Adipocyte (in vitro differentiated cells): ENCODE measurements around the gene ARHGAP19.
"Not testable (repeated sequence)": the region's sequence is repeated elsewhere in the genome, so short reads cannot be mapped to it uniquely, and the experiment has no call there.

Experiments used
- DNase-seq: peaks from one replicate; pipeline ENCODE4 v3.0.0-alpha.2; 2015; ENCODE audit warnings: low read depth
- H3K27me3 ChIP-seq: replicated peaks from 2 replicates; pipeline ENCODE4 v1.7.0; 2013; ENCODE audit warnings: mild to moderate bottlenecking, low read length, moderate library complexity; ENCODE audit not compliant: control insufficient read depth, insufficient read depth
- H3K36me3 ChIP-seq: 2 replicates; pipeline ENCODE4 v1.7.0; 2013; ENCODE audit warnings: low read length, mild to moderate bottlenecking, moderate library complexity; ENCODE audit not compliant: control insufficient read depth, insufficient read depth, severe bottlenecking
- H3K4me1 ChIP-seq: 2 replicates; pipeline ENCODE4 v1.7.0; 2013; ENCODE audit warnings: mild to moderate bottlenecking, low read length, moderate library complexity; ENCODE audit not compliant: control insufficient read depth, insufficient read depth
- H3K4me3 ChIP-seq: 2 replicates; pipeline ENCODE4 v1.7.0; 2013; ENCODE audit warnings: mild to moderate bottlenecking, low read length, moderate library complexity
- H3K9ac ChIP-seq: 2 replicates; pipeline ENCODE4 v1.7.0; 2013; ENCODE audit warnings: mild to moderate bottlenecking, low read length, moderate library complexity
- H3K9me3 ChIP-seq: 2 replicates; pipeline ENCODE4 v1.7.0; 2013; ENCODE audit warnings: mild to moderate bottlenecking, low read length, moderate library complexity; ENCODE audit not compliant: control insufficient read depth

The ARHGAP19 gene

DNA sequence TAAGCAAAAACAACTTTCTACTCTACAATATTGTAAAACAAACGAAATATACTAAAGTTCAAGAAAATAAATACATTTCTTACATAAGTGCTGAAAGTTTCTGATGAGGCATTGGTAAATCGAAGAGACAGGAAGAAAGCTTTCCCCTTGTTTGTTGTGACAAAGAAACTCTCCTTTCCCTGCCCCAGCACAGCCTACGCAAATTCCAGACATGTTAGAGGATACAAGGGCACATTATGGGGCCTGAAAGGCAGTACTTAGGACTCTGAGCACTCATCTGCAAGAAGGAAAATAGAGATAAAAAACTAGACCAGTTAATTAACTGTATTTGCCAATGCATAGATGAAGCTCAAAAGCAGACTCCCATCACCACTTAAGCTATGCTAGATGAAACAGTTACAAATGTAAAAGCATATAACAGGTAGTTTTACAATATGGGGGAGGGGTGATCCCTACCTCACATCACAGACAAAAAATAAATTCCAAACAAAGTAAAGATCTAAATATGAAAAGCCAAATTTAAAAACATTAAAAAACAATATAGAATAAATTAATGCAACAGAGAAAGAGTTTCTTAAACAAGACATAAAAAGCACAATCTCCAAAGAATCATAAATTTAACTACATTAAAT lies 21.8 kb downstream of the ARHGAP19 start:
- Histone ChIP-seq H3K36me3 (no peaks in the 10 kb centered on the region), H3K4me1 (peaks cover 3% of the 10 kb centered on the region), H3K4me3 (no peak overlapping the region), H3K9me3 (no peaks in the 10 kb centered on the region), H3K27me3 (no peaks in the 10 kb centered on the region), H3K9ac (peak overlapping the region; percentile 1)
- DNase-seq, result peak; percentile 36

DNA sequence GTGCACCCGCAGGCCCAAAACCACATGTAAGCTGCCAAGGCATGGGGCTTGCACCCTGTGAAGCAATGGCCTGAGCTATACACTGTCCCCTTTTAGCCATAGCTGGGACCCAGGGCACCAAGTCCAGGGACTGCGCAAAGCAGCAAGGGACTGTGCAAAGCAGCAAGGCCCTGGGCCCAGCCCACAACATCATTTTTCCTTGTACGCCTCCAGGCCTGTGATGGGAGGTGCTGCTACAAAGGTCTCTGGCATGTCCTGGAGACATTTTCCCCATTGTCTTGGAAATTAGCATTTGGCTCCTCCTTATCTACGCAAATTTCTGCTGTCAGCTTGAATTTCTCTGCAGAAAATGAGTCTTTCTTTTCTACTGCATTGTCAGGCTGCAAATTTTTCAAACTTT lies 24.8 kb downstream of the ARHGAP19 start:
- DNase-seq, result no peak

GRCh38 chr10:97265095-97265494 lies 27.3 kb downstream of the ARHGAP19 start:
- not testable (repeated sequence) for H3K4me3 ChIP-seq, H3K27me3 ChIP-seq, H3K36me3 ChIP-seq, H3K9me3 ChIP-seq, DNase-seq, H3K9ac ChIP-seq, H3K4me1 ChIP-seq

More for the DNA sequence above, 24.8 kb downstream of the ARHGAP19 start:
- H3K9me3 ChIP-seq, result no peaks in the 10 kb centered on the region
- H3K36me3 ChIP-seq, result no peaks in the 10 kb centered on the region
- no peaks in the 10 kb centered on the region for H3K27me3 ChIP-seq
- no peak overlapping the region for H3K4me3 ChIP-seq
- H3K4me1 ChIP-seq, result no peaks in the 10 kb centered on the region
- no peak overlapping the region for H3K9ac ChIP-seq

DNA sequence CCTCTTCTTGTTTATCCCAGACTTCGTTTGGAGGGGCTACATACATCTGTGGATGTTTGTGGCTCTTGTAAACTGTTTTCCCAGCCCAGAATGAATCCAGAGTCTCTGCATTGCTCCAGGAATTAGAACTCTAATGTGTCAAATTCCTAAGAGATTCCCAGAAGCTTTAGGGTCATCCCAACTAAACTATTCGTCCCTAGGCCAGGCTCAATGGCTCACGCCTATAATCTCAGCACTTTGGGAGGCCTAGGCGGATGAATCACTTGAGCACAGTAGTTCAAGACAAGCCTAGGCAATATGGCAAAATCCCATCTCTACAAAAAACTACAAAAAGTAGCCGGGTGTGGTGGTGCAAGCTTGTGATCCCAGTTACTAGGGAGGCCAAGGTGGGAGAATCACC lies 28.5 kb downstream of the ARHGAP19 start:
- H3K9me3 ChIP-seq, result no peaks in the 10 kb centered on the region
- no peak for DNase-seq

DNA sequence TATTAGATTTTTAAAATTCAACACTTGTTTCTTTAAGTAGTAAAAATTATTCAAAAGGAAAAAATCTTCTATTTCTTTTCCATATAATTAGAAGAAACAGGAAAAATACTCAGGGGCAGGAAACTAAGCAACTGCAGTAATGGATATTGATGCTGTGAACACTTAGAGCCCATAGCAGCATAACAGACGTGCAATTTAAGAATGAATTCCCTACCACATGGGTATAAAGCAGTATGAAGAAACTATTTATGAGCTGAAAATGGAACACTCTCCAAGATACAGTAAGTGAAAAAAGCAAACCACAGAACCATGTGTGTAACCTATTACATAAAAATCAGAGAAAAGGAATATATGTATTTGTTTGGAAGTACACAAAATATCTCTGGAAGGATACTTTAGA lies 30.8 kb downstream of the ARHGAP19 start:
- H3K36me3 ChIP-seq, result no peaks in the 10 kb centered on the region
- no peaks in the 10 kb centered on the region for H3K27me3 ChIP-seq
- no peaks in the 10 kb centered on the region for H3K9me3 ChIP-seq
- H3K4me1 ChIP-seq, result no peaks in the 10 kb centered on the region
- no peak for DNase-seq
- H3K4me3 ChIP-seq, result no peak overlapping the region
- no peak overlapping the region for H3K9ac ChIP-seq

More for the DNA sequence above, 28.5 kb downstream of the ARHGAP19 start:
- H3K4me1 ChIP-seq, result no peaks in the 10 kb centered on the region
- no peaks in the 10 kb centered on the region for H3K36me3 ChIP-seq
- no peak overlapping the region for H3K9ac ChIP-seq
- no peaks in the 10 kb centered on the region for H3K27me3 ChIP-seq
- H3K4me3 ChIP-seq, result no peak overlapping the region

DNA sequence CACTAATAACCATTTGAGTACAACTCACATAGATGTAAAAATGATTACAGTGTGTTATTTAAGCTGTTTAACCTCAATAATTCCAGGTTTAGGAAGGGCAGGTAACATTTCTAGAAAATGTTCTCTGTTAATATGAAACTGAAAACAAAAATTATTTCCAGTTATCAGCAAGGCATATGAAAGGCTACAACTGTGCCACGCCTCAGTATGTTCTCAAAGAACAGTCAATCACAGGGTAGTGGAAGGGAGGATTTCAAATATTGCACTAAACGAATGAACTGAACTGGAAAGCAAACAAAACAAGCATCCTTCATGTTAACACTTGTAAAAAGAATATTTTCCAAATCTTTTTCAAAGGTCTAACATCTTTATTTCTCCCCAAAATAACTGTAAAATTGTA lies 31.3 kb downstream of the ARHGAP19 start:
- Histone ChIP-seq H3K4me1 (no peaks in the 10 kb centered on the region), H3K9ac (no peak overlapping the region), H3K9me3 (no peaks in the 10 kb centered on the region), H3K27me3 (no peaks in the 10 kb centered on the region), H3K36me3 (no peaks in the 10 kb centered on the region), H3K4me3 (no peak overlapping the region)
- no peak for DNase-seq

DNA sequence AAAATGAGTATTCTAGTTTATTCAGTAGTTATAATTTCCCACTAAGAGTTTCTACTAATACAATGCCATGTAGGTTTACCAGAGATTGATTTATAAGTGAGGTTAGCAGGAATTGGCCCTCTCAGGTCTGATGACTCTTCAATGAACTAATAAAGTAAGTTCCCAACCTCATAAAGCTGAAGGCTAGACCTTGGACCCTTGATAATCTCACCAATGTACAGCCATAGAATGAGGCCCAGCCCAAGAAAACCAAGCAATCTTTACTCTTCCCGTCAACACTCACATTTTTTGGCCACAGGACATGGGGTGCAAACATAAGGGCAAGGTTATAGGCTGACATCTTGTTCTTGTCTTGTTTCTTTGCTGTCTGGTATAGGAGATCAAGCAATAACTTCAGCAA lies 33.3 kb downstream of the ARHGAP19 start:
- no peak overlapping the region for H3K4me3 ChIP-seq
- H3K36me3 ChIP-seq, result no peaks in the 10 kb centered on the region
- H3K9ac ChIP-seq, result no peak overlapping the region
- no peaks in the 10 kb centered on the region for H3K9me3 ChIP-seq
- no peaks in the 10 kb centered on the region for H3K4me1 ChIP-seq
- no peaks in the 10 kb centered on the region for H3K27me3 ChIP-seq
- DNase-seq, result no peak

GRCh38 chr10:97256356-97256755 lies 36.1 kb downstream of the ARHGAP19 start:
- H3K4me1 ChIP-seq, result no peaks in the 10 kb centered on the region
- DNase-seq, result no peak
- no peak overlapping the region for H3K4me3 ChIP-seq
- no peaks in the 10 kb centered on the region for H3K36me3 ChIP-seq
- H3K9ac ChIP-seq, result no peak overlapping the region
- no peaks in the 10 kb centered on the region for H3K27me3 ChIP-seq
- no peaks in the 10 kb centered on the region for H3K9me3 ChIP-seq

- no peak overlapping the region for H3K4me3 ChIP-seq
- H3K27me3 ChIP-seq, result no peaks in the 10 kb centered on the region
- no peak overlapping the region for H3K9ac ChIP-seq
- DNase-seq, result no peak
- no peaks in the 10 kb centered on the region for H3K4me1 ChIP-seq
- no peaks in the 10 kb centered on the region for H3K36me3 ChIP-seq
- H3K9me3 ChIP-seq, result no peaks in the 10 kb centered on the region
Measured at GRCh38 chr10:97255512-97256293, 36.7 kb downstream of the ARHGAP19 start.

DNA sequence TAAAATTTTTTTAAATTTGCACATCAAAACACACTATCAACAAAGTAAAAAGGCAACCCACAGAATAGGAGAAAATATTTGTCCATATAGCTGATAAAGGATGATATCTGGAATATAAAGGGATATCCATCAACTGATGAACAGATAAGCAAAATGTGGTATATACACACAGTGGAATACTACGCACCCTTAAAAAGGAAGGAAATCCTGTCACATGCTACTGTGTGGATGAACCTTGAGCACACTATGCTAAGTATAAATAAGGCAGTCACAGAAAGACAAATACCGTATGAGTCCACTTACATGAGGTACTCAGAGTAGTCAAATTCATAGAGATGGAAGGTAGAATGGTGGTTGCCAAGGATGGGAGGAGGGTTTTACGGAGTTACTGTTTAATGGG lies 37.7 kb downstream of the ARHGAP19 start:
- Histone ChIP-seq H3K27me3 (no peaks in the 10 kb centered on the region), H3K4me1 (no peaks in the 10 kb centered on the region), H3K9ac (no peak overlapping the region), H3K4me3 (no peak overlapping the region), H3K36me3 (no peaks in the 10 kb centered on the region), H3K9me3 (no peaks in the 10 kb centered on the region)
- no peak for DNase-seq

- DNase-seq, result no peak
Measured at GRCh38 chr10:97250952-97251351, 41.5 kb downstream of the ARHGAP19 start.

More at GRCh38 chr10:97250952-97251351, 41.5 kb downstream of the ARHGAP19 start:
- H3K36me3 ChIP-seq, result no peaks in the 10 kb centered on the region
- no peaks in the 10 kb centered on the region for H3K27me3 ChIP-seq
- H3K4me3 ChIP-seq, result no peak overlapping the region
- no peaks in the 10 kb centered on the region for H3K4me1 ChIP-seq
- H3K9me3 ChIP-seq, result no peaks in the 10 kb centered on the region
- no peak overlapping the region for H3K9ac ChIP-seq
